Stimulated activated CD8-positive, alpha-beta memory T cell treated with anti-CD3 and anti-CD28 coated beads, Interleukin-15, amount 100 ng/mL, for 48 hours (primary cell): ENCODE measurements around the gene FALEC.

Experiments
- DNase-seq, 2 donors: peaks; one replicate each; pipeline ENCODE4 v3.0.0-alpha.2; 2020; ENCODE audit warnings: low read depth in 2 of 2

FALEC gene

GRCh38 chr1:150545486-150546032 is 30.0 kb downstream of the FALEC start:
- DNase-seq: no peak

- no peak for DNase-seq
These were observed 30.9 kb downstream of the FALEC start for GRCh38 chr1:150546294-150546937.

GRCh38 chr1:150548324-150548631 is 32.7 kb downstream of the FALEC start:
- no peak for DNase-seq

GRCh38 chr1:150548632-150549495 is 33.3 kb downstream of the FALEC start, which contains the start of gene ADAMTSL4:
Gene ADAMTSL4 (plus strand): TSS chr1:150549408. CDS start chr1:150552289, 2,881 bp downstream.
- no peak for DNase-seq

DNA sequence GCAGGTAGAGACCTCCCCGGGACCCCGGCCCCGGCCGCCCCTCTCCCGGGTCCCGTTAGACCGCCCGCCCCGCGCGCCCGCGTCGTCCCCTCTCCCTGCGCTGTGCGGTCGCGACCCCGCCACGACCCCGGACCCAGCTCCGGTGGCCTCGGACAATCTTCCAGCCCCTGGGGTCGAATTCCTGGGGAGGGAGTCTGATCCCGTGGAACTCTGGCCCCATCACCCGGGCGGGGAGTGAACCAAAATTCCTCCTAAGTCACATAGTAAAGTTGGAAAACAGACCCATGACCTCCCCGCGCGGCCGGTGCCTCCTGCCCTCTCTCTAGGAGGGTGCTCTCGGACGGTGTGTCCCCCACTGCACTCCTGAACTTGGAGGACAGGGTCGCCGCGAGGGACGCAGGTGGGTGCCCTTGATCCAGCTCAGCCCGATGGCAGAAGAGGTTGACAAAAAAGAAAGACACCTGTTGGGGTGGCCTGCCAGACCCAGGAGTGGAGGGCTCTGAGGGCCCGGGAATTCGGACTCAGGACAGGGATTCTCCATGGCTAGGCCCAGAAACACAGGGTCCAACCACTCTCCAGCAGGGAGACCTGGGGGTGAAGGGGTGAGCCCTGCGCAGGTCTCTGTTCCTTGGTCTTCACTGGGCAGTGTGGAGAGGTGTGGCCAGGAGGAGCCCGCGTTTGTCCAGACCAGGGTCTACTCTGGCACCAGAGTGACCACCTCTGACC is 34.1 kb downstream of the FALEC start:
- DNase-seq: no peak

DNA sequence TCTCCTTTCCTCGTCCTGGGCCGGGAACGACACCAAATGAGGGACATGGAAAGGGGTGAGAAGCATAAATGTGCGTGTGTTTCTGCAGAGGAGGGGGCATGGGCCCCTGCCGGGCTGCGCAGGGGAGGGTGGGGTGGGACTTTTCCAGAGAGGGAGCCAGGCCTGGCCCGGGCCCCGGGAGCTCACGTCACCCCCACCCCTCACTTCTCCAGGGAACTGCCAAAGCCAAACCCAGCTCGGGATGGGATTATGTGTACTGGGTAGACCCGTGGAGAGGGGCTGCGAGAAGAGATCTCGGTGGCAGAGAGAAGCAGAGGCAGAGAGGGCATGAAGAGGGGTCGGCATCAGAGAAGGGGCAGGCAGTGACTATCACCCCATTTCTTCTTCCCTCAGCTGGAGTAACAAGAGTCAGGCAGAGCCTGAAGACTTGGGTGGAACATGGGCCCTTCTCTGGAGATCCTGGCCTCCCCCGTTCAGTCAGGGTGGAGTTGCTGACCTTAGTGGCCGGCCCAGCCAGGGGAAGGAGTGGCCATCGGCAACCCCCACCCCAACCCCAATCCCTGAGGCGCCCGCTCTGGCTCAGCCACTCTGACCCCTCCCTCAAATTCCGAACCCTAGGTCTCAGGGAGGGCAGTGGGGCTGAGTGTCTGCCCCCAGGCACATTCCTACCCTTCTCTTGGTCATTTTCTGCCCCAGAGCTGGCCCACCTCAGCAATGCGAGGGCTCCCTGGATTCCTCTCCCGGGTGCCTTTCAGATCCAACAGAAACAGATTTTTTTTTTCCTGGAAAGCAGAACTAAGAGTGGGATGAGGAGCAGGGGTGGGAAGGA is 34.9 kb downstream of the FALEC start:
- no peak for DNase-seq

- DNase-seq: no peak
These were observed 35.7 kb downstream of the FALEC start for GRCh38 chr1:150551051-150551783.

- no peak for DNase-seq
These were observed 36.2 kb downstream of the FALEC start for GRCh38 chr1:150551784-150552127.

- no peak for DNase-seq
These were observed 36.8 kb downstream of the FALEC start for GRCh38 chr1:150552128-150552910.

GRCh38 chr1:150552911-150553289 is 37.3 kb downstream of the FALEC start:
- DNase-seq: no peak

DNA sequence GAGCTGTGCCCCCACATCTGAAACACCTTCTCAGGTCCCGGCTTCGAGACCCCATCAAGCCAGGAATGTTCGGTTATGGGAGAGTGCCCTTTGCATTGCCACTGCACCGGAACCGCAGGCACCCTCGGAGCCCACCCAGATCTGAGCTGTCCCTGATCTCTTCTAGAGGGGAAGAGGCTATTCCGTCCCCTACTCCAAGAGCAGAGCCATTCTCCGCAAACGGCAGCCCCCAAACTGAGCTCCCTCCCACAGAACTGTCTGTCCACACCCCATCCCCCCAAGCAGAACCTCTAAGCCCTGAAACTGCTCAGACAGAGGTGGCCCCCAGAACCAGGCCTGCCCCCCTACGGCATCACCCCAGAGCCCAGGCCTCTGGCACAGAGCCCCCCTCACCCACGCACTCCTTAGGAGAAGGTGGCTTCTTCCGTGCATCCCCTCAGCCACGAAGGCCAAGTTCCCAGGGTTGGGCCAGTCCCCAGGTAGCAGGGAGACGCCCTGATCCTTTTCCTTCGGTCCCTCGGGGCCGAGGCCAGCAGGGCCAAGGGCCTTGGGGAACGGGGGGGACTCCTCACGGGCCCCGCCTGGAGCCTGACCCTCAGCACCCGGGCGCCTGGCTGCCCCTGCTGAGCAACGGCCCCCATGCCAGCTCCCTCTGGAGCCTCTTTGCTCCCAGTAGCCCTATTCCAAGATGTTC is 38.0 kb downstream of the FALEC start:
- DNase-seq: no peak

DNA sequence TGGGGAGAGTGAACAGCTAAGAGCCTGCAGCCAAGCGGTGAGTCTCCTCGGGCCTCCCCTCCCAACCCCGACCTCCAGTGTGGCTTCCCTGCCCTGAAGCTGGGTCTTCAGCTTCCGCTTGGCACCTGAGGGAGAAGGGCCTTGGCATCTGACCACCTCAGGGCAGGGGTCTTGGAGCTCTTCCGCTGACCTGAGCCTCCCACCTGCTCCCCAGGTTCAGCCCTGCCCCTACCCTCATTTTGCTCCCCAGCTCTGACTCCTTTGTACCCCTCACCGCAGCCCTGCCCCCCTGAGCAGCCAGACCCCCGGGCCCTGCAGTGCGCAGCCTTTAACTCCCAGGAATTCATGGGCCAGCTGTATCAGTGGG is 38.5 kb downstream of the FALEC start:
- DNase-seq: no peak

DNA sequence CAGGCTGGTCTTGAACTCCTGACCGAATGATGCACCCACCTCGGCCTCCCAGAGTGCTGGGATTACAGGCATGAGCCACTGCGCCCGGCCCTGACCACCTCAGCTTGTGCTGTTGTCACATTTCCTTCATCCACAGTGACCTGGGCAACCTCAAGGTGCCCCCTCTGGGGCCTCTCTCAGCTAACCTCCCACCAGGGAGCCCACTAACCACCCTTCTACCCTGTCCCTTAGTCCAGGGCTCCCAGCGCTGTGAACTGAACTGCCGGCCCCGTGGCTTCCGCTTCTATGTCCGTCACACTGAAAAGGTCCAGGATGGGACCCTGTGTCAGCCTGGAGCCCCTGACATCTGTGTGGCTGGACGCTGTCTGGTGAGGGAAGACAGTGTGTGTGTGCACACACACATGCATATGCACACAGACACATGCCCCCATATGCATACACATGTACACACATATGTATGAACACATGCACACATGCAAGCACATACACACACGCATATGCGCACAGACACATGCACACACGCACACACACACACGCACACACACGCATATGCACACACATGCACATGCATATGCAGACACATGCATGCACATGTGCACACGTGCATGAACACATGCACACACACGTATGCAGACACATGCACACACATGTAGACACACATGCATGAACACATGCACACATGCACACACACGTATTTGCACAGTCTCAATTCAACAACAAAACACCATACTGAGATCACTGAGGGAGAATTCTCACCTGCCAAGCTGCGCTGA is 39.8 kb downstream of the FALEC start:
- DNase-seq: no peak

DNA sequence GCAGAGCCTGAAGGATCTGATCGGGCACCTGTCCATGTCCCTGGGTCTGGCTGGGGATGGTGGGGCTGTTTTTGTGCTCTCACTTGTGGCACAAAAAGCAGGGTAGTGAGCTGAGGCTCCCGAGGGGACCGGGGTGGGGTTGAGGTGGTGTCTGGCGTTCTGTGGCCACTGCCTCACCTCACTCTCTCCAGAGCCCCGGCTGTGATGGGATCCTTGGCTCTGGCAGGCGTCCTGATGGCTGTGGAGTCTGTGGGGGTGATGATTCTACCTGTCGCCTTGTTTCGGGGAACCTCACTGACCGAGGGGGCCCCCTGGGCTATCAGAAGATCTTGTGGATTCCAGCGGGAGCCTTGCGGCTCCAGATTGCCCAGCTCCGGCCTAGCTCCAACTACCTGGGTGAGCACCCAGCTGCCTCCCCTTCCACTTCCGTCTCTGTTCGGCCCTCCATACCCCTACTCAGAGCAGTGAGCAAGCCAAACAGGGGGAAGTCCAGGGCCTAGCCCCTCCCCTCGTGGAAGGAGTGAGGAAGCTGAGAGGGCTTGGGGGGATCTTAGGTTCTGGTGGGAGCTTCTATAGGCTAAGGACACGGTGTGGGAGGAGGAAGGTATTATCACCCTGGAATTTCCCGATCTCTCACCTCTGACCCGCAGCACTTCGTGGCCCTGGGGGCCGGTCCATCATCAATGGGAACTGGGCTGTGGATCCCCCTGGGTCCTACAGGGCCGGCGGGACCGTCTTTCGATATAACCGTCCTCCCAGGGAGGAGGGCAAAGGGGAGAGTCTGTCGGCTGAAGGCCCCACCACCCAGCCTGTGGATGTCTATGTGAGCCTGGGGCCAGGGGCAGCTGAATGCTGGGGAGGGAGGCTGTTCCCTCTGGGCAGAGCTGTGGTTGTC is 40.7 kb downstream of the FALEC start:
- DNase-seq: no peak

DNA sequence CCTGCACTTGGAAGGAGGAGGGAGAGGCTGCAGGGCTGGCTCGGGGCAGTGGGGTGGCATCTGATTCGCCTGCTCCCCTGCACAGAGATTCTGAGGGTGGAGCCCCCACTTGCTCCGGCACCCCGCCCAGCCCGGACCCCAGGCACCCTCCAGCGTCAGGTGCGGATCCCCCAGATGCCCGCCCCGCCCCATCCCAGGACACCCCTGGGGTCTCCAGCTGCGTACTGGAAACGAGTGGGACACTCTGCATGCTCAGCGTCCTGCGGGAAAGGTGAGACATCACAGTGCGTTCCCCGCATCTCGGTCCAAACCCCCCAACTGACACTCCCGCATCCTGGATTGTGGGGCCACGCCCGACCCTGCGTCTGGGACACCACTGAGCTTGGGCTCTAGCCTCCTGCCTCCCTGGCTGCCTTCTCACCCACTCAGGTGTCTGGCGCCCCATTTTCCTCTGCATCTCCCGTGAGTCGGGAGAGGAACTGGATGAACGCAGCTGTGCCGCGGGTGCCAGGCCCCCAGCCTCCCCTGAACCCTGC is 41.6 kb downstream of the FALEC start:
- DNase-seq: no peak

DNA sequence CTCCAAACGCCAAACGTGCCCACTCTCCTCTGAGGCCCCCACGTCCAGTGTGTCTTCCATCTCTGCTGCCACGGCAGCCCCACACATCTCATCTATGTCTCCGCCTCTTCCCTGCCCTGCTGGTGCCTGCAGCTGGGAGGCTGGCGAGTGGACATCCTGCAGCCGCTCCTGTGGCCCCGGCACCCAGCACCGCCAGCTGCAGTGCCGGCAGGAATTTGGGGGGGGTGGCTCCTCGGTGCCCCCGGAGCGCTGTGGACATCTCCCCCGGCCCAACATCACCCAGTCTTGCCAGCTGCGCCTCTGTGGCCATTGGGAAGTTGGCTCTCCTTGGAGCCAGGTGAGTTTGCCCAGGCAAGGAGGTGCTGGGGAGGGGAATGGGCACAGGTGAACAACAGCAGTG is 42.3 kb downstream of the FALEC start:
- DNase-seq: no peak

GRCh38 chr1:150558303-150558704 is 42.8 kb downstream of the FALEC start:
- no peak for DNase-seq
